ENCODE measurements around the gene BTN1A1. TPM values are rescaled to one million over a fixed set of nuclear protein-coding genes. Genes with fewer than 3 reads are reported as not detected.

Gene BTN1A1
- total and polyA plus RNA-seq, 9 of the 15 experiments (the other 6 are each of a cell fraction or from before 2014, with no cell fraction given), result 0.01 to 0.15 (median 0.06) TPM; not detected in 4

DNA sequence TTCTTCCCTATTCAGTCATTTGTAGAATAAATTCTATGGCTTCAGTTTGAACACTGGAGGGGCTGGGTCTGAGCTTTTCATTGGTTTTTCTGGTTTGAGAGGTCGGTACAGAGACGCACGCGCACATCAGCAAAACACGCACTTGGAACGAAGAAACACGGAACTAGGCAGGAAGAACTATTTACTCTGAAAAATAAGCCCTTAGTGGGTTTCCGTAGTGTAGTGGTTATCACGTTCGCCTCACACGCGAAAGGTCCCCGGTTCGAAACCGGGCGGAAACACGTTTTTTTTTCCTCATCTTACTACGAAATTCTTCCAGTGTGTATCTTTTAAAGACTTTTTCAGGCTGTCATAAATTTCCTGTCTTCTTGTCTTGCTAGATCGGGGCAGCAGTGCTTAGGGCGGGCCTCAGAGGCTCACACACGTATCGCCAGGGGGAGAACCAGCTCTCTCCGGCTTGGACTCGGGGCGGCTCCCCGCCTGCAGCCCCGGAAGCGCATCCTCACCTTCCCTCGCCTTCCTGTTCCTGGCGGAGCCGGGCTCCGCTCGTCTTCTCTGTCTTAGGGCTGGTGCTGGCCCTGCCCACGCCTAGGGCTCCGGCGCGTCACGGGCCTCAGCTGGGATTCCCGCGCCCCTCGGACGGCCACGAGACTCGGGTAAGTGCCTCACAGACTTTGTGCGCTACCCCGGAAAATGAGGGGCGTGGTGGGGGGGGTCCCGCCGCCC, 37.9 kb downstream of the BTN1A1 start, which contains the start of gene HMGN4 (continued):
- TF ChIP-seq, protein P1, sequence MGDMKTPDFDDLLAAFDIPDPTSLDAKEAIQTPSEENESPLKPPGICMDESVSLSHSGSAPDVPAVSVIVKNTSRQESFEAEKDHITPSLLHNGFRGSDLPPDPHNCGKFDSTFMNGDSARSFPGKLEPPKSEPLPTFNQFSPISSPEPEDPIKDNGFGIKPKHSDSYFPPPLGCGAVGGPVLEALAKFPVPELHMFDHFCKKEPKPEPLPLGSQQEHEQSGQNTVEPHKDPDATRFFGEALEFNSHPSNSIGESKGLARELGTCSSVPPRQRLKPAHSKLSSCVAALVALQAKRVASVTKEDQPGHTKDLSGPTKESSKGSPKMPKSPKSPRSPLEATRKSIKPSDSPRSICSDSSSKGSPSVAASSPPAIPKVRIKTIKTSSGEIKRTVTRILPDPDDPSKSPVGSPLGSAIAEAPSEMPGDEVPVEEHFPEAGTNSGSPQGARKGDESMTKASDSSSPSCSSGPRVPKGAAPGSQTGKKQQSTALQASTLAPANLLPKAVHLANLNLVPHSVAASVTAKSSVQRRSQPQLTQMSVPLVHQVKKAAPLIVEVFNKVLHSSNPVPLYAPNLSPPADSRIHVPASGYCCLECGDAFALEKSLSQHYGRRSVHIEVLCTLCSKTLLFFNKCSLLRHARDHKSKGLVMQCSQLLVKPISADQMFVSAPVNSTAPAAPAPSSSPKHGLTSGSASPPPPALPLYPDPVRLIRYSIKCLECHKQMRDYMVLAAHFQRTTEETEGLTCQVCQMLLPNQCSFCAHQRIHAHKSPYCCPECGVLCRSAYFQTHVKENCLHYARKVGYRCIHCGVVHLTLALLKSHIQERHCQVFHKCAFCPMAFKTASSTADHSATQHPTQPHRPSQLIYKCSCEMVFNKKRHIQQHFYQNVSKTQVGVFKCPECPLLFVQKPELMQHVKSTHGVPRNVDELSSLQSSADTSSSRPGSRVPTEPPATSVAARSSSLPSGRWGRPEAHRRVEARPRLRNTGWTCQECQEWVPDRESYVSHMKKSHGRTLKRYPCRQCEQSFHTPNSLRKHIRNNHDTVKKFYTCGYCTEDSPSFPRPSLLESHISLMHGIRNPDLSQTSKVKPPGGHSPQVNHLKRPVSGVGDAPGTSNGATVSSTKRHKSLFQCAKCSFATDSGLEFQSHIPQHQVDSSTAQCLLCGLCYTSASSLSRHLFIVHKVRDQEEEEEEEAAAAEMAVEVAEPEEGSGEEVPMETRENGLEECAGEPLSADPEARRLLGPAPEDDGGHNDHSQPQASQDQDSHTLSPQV (IDR thresholded peaks at IDR 0.05), result peak; percentile 68; the same call in 1 of the 2 replicates
- TF ChIP-seq CREB1 (IDR thresholded peaks at IDR 0.05) (peak; percentile 53; the same call in 1 of the 2 replicates), CREB1 (CRISPR knock-in tag; IDR thresholded peaks at IDR 0.05) (peak; percentile 56), RFX5 (IDR thresholded peaks at IDR 0.05; ENCODE audit: low read depth, low read length) (peak; percentile 74; the same call in 1 of the 2 replicates), ELF4 (CRISPR knock-in tag; IDR thresholded peaks at IDR 0.05) (no peak; the same call in 1 of the 2 replicates), CHD2 (IDR thresholded peaks at IDR 0.05; ENCODE audit: low read depth, low read length) (no peak; the same call in 1 of the 2 replicates), TGIF2 (CRISPR knock-in tag; IDR thresholded peaks at IDR 0.05) (no peak), STAT5A (IDR thresholded peaks at IDR 0.05; ENCODE audit: borderline replicate concordance, low read length) (peak; percentile 20; the same call in 1 of the 2 replicates), CHCHD3 (CRISPR knock-in tag; IDR thresholded peaks at IDR 0.05) (no peak), NFRKB (IDR thresholded peaks at IDR 0.05; ENCODE audit: low read depth) (peak; percentile 68), CBX5 (IDR thresholded peaks at IDR 0.05; ENCODE audit: borderline replicate concordance, low read depth) (no peak), LARP7 (IDR thresholded peaks at IDR 0.05) (no peak), ZNF699 (CRISPR knock-in tag; IDR thresholded peaks at IDR 0.05; ENCODE audit: insufficient replicate concordance) (no peak)
- TF ChIP-seq, protein P2, sequence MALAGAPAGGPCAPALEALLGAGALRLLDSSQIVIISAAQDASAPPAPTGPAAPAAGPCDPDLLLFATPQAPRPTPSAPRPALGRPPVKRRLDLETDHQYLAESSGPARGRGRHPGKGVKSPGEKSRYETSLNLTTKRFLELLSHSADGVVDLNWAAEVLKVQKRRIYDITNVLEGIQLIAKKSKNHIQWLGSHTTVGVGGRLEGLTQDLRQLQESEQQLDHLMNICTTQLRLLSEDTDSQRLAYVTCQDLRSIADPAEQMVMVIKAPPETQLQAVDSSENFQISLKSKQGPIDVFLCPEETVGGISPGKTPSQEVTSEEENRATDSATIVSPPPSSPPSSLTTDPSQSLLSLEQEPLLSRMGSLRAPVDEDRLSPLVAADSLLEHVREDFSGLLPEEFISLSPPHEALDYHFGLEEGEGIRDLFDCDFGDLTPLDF (CRISPR knock-in tag; IDR thresholded peaks at IDR 0.05), result 0 out of 2 replicates have a peak, but pooled peaks have one; percentile 22
- TF ChIP-seq, protein P3, sequence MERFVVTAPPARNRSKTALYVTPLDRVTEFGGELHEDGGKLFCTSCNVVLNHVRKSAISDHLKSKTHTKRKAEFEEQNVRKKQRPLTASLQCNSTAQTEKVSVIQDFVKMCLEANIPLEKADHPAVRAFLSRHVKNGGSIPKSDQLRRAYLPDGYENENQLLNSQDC (CRISPR knock-in tag; IDR thresholded peaks at IDR 0.05), result no peak
- TF ChIP-seq, protein P4, sequence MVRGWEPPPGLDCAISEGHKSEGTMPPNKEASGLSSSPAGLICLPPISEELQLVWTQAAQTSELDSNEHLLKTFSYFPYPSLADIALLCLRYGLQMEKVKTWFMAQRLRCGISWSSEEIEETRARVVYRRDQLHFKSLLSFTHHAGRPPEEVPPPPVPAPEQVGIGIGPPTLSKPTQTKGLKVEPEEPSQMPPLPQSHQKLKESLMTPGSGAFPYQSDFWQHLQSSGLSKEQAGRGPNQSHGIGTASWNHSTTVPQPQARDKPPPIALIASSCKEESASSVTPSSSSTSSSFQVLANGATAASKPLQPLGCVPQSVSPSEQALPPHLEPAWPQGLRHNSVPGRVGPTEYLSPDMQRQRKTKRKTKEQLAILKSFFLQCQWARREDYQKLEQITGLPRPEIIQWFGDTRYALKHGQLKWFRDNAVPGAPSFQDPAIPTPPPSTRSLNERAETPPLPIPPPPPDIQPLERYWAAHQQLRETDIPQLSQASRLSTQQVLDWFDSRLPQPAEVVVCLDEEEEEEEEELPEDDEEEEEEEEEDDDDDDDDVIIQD (CRISPR knock-in tag; IDR thresholded peaks at IDR 0.05), result no peak
- TF ChIP-seq, protein P5, sequence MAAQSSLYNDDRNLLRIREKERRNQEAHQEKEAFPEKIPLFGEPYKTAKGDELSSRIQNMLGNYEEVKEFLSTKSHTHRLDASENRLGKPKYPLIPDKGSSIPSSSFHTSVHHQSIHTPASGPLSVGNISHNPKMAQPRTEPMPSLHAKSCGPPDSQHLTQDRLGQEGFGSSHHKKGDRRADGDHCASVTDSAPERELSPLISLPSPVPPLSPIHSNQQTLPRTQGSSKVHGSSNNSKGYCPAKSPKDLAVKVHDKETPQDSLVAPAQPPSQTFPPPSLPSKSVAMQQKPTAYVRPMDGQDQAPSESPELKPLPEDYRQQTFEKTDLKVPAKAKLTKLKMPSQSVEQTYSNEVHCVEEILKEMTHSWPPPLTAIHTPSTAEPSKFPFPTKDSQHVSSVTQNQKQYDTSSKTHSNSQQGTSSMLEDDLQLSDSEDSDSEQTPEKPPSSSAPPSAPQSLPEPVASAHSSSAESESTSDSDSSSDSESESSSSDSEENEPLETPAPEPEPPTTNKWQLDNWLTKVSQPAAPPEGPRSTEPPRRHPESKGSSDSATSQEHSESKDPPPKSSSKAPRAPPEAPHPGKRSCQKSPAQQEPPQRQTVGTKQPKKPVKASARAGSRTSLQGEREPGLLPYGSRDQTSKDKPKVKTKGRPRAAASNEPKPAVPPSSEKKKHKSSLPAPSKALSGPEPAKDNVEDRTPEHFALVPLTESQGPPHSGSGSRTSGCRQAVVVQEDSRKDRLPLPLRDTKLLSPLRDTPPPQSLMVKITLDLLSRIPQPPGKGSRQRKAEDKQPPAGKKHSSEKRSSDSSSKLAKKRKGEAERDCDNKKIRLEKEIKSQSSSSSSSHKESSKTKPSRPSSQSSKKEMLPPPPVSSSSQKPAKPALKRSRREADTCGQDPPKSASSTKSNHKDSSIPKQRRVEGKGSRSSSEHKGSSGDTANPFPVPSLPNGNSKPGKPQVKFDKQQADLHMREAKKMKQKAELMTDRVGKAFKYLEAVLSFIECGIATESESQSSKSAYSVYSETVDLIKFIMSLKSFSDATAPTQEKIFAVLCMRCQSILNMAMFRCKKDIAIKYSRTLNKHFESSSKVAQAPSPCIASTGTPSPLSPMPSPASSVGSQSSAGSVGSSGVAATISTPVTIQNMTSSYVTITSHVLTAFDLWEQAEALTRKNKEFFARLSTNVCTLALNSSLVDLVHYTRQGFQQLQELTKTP (IDR thresholded peaks at IDR 0.05; ENCODE audit: low read depth in 1 of 2, partially characterized antibody in 2 of 2), result peak; percentile 69 to 81
